Activated CD8-positive, alpha-beta memory T cell treated with anti-CD3 and anti-CD28 coated beads for 4 hours (primary cell): ENCODE measurements around the gene ALDH3B1.

Source experiments
- DNase-seq, 2 donors: peaks; one replicate each; pipeline ENCODE4 v3.0.0-alpha.2; 2020; ENCODE audit warnings: low read depth in 2 of 2

Gene ALDH3B1

DNA sequence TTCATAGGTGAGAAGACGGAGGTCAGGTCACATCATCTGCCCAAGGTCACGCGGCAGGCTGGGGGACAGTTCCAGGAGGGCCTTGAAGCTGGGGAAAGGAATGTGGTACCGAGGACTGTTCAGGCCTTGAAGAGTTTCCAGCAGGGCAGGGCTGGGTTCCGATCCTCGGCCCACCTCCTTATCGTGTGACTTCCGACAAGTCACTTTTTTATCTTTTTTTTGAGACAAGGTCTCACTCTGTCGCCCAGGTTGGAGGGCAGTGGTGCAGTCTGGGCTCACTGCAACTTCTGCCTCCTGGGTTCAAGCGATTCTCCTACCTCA, 21.0 kb downstream of the ALDH3B1 start:
- no peak for DNase-seq

DNA sequence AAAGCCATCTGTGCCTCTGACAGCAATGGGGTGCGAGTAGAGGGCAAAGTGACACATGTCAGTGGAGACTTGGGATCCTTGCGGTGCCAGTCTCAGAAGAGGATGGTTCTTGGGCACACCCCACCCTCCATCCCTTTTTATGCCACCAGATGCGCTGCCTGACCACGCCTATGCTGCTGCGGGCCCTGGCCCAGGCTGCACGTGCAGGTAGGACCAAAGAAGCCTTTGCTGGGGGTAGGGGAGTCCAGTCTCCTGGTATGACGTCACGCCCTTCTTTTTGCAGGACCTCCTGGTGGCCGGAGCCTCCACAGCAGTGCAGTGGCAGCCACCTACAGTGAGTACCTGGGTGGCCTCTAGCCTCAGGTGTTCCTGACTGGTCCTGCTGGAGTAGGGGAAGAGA, 21.9 kb downstream of the ALDH3B1 start:
- no peak for DNase-seq

DNA sequence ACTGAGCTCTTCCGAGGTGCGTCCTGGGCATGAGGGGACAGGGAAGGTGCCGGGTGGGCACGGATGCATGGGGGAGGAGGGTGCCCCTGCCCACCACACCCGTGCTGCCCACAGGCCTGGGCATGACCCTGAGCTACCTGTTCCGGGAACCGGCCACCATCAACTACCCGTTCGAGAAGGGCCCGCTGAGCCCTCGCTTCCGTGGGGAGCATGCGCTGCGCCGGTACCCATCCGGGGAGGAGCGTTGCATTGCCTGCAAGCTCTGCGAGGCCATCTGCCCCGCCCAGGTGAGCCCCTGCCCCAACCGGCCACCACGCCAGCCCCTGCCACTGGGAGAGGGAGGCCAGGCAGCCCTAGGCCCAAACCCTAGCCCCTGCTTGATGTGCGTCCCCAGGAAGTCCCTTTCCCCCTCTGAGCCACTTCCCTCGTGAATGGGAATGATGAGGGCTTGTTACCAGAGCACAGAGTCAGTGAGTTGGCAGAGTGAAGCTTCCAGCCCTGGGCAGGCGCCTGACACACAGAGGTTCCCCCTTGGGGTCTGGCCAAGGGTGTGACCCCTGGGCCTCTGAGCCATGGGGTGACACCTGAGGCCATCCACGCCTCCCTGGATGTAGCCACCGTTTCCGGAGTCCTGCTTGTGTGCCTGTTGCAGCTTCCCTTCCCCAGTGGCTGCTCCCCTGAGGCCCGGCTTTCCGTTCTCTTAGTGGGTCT, 23.0 kb downstream of the ALDH3B1 start:
- DNase-seq, result no peak

DNA sequence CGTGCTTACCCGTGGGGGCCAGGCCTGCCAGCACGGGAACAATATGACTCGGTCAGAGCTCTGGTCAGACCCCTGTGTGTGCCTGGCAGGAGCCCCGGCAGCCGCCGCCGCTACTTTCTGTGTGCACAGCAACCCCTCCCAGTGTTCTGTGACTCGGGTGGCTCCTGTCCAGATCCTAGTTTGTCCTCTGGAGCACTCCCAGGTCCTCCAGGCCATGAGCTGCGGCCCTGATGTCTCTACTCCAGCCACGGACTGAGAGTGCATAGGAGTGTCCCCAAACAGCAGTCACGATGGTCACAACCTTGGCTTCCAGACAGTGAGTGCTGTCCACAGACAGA, 23.6 kb downstream of the ALDH3B1 start:
- no peak for DNase-seq

DNA sequence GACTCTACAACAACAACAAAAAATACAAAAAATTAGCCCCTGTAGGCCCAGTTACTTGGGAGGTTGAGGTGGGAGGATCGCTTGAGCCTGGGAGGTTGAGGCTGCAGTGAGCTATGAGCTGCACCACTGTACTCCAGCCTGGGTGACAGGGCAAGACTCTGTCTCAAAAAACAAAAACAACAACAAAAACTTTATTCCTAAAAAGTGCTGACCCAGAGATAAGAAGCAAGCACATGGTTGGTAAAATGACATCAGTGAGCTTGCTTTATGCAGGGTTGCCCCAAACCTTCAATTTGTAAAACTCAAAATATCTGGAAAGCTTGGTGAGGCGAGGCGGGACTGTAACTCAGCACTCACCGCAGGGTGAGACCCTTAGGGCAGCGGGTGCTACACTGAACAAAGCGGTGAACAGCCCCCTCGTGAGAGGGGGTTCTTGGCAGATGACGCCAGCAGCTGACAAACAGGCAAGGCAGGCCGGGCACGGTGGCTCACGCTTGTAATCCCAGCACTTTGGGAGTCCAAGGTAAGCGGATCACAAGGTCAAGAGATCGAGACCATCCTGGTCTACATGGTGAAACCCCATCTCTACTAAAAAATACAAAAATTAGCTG, 25.2 kb downstream of the ALDH3B1 start:
- no peak for DNase-seq

- DNase-seq, result no peak
Measured at GRCh38 chr11:68036141-68036716, 26.1 kb downstream of the ALDH3B1 start.

DNA sequence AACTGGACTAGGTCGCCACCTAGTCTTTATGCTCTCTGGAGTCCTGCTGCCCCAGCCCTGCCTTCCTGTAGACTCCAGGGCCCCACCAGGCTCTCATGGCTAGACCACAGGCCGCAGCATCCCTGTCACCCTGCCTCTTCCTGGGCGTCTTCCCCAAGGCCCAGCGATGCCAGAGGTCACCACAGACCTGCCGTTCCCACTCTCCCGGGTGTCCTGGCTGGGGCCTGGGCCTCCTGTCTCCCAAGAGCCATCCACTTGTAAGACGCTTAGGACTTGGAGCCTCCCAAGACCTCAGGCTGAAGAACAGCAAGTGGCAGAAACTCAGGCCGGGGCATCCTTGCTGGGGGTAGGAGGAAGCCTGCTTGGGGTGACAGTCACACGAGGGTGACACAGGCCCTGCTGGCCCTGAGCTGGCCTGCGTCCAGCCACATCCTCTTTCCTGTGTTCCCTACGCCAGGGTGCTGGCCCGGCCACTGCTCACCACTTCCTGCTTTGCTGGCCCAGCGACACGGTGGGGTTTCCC, 26.7 kb downstream of the ALDH3B1 start:
- no peak for DNase-seq

- no peak for DNase-seq
Measured at GRCh38 chr11:68037411-68038225, 27.5 kb downstream of the ALDH3B1 start.

DNA sequence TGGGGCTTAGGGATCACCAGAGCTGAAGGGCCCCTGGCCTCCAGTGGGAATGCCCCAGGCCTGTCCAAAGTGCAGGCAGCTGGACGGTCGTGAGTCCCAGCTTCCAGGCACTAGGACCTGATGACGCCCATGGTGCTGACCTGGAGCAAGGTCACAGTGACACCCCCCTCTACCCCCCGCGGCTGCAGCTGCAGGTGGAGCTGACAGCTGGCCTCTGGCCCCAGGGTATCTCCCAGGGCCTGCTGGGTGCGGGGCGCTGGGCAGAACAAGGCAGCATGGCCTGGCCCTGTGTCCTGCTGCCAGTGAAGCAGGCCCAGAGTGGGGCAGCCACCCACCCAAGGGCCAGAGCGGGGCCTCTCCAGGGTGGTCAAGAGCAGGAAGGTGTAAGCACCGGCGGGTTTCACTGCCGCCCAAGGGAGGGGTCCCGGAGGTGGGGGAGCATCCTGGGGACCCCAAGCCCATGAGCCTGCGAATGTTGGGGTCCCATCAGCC, 28.1 kb downstream of the ALDH3B1 start:
- DNase-seq, result no peak

DNA sequence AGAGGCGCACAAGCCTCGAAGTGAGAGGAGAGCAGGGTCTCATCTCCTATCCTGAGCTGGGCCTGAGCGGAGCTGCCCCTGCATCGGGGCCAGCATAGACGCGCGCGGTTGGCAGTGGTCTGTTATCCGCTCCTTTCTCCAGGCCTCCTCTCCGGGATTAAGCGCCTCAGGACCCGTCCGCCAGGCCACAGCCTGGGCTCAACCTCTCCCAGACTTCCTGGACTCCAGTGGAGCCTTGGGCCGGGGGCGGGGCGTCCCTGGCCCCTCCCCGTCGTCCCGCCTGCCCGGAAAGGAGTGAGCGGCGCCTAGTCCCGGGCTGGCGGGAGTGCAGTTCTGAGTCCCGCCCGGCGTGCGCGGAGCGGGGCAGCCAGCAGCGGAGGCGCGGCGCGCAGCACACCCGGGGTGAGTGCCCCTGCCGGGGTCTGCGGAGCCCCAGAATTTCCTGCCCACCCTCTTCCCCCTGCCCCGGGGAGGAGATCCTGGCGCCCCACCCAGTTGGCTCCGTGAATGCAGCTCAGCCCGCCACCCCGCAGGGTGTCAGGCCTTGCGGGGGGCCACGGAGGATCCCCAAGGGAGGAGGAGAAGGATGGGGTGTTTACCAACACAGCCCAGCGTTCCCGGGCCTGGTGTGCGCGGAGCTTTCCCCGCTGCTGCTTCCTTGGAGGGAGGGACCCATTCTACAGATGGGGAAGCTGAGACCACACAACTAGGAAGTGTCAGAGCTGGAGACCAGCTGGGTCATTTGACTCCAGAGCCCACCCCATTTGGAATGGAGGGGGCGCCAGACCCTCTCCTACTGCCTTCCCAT, 28.8 kb downstream of the ALDH3B1 start, which contains the start of gene TCIRG1:
TSS of gene TCIRG1 (plus strand) at position 308 of the 808 bp plus-strand sequence. CDS start 2,247 bp downstream, outside the sequence.
- no peak for DNase-seq

DNA sequence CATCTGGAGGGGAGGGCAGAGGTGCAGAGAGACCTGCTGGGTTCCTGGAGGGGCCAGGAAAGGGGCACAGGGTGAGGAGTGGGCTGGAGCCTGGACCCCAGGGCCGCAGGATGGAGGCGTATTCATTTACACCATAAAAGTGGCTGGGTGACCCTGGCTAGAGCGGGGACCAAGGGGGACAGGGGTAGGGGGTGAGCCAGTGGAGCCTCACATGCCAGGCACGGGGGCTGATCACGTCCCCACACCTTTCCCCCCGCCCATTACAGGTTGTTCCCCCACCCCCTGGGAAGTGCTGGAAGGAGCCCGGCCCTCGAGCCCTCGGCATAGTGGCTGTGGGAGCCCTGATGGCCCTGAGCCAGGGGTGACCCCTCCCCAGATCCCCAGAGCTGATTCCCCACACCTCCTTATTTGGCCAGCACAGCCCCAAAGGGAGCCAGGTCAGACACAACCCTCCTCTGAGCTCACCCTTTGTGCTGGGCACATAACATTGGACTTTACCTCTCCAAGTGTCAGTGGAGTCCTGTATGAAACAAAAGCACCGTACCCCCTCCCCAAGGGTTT, 29.5 kb downstream of the ALDH3B1 start:
- DNase-seq, result no peak

DNA sequence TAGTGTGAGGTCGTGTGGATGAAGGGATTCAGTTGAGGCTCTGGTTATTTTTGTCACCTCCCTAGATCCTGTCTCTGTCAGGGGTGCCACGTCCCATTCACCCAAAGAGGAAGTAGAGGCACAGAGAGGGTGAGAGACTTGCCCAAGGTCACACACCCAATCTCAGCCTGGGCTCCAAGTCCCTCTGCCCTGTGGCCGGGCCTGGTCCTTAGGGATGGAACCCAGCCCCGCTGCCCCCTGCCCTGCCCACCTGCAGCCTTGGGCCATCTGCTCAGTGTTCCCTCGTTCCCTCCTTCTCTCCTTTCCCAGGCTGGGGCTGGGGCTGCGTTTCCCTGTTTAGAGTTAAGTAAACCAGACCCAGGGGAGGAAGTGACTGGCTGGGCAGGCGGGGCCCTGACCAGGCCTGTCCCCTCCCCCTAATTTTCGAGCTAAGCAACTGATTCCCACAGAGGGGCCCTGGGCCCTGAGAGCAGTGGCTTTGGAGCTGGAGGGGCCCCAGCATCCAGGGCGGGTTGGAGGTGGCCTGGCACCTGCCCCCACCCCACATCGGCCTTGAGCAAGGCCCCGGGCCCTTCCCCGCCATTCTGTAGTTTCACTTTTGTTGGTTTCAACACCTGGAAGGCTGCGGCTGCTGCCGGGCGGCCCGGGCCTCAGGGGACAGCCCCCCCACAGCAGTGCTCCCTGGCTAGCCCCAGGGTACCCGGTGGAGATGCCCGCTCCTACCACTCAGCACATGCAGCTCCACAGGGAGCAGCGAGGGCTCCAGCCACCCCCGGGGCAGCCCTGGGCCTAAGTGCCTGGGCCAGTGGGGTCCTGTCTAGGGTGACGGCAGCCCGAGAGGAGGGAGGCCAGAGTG, 30.2 kb downstream of the ALDH3B1 start:
- DNase-seq, result peak in 1 of 2 donors; percentile 16

DNA sequence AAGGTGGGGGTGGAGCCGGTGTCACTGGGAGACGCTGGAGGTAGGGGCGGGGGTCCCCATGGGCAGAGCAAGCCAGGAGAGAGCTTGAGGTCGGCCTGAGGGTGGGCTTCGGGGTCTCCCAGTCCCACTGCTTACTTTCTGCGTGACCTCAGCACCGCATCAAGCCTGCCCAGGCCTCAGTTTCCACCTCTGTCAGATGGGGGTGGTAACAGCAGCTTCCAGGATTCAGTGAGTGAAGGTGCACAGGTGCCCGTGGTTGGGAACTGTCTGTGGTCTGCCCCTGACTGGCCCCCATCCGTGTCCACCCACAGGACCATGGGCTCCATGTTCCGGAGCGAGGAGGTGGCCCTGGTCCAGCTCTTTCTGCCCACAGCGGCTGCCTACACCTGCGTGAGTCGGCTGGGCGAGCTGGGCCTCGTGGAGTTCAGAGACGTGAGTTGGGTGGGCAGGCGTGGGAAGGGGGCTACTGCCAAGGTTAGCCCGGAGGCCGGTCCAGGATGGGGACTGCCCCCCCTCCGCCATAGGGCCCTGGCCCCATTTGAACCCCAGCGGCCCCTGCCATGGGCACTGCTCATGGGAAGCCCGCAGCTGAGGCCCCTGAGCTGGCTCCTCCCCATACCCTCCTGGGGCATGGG, 30.9 kb downstream of the ALDH3B1 start:
- no peak for DNase-seq

- DNase-seq, result no peak
Measured at GRCh38 chr11:68041617-68042218, 31.6 kb downstream of the ALDH3B1 start.

- no peak for DNase-seq
Measured at GRCh38 chr11:68042219-68043028, 32.3 kb downstream of the ALDH3B1 start.

DNA sequence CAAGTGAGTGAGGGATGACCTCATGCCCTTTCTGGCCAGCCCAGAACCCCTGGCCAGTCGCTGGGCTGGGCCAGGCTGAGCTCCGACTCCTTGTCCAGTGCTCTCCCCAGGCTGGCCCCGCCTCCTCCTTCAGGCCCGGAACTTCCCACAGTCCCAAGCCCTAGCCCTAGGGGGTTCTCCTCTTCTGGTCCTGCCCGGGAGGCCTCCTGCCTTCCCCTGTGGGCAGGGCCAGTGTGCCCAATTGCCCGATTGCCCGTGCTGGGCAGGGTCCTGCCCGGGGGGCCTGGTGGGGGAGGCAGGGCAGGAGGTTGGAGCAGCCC, 32.9 kb downstream of the ALDH3B1 start:
- no peak for DNase-seq

DNA sequence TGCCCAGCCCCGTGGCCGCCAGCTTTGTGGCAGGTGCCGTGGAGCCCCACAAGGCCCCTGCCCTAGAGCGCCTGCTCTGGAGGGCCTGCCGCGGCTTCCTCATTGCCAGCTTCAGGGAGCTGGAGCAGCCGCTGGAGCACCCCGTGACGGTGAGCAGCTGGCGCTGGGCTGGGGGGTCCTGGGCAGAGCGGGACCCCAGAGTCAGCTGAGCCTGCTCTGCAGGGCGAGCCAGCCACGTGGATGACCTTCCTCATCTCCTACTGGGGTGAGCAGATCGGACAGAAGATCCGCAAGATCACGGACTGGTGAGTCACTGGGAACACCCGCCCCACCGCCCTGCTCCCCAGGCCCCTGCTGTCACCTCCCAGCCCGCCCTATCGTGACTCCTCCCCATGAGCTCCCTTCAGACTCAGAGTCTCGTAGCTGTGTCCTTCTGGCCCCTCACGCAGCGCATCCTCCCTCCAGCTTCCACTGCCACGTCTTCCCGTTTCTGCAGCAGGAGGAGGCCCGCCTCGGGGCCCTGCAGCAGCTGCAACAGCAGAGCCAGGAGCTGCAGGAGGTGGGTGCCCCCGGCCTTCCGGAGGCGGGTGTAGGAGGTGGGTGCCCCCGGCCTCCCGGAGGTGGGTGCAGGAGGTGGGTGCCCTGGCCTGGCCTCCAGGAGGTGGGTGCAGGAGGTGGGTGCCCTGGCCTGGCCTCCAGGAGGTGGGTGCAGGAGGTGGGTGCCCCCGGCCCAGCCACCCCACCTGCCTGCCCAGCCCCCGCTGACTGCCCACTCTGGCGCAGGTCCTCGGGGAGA, 33.4 kb downstream of the ALDH3B1 start:
- DNase-seq, result no peak
